Body of pancreas (tissue), 4 donors: ENCODE data around the gene GUCA1C.

Experiments used
- POLR2A ChIP-seq, 3 donors: fragments of 450-650 bp; IDR thresholded peaks; one replicate each; pipeline ENCODE4 v1.6.1; 2016; ENCODE audit warnings: antibody characterized with exemption in 3 of 3, mild to moderate bottlenecking in 2 of 3
- TF ChIP-seq, protein P1 (sequence below), 7 experiments: fragments of 450-650 bp in 4 of 7; fragments of 200-600 bp in 3 of 7; sonication (generic) in 3 of 7; IDR thresholded peaks; one replicate each; pipeline ENCODE4 v1.5.1; 2016 to 2019; ENCODE audit warnings: antibody characterized with exemption in 7 of 7

- TF ChIP-seq POLR2A (IDR thresholded peaks at IDR 0.05): no peak
- TF ChIP-seq, protein P1, sequence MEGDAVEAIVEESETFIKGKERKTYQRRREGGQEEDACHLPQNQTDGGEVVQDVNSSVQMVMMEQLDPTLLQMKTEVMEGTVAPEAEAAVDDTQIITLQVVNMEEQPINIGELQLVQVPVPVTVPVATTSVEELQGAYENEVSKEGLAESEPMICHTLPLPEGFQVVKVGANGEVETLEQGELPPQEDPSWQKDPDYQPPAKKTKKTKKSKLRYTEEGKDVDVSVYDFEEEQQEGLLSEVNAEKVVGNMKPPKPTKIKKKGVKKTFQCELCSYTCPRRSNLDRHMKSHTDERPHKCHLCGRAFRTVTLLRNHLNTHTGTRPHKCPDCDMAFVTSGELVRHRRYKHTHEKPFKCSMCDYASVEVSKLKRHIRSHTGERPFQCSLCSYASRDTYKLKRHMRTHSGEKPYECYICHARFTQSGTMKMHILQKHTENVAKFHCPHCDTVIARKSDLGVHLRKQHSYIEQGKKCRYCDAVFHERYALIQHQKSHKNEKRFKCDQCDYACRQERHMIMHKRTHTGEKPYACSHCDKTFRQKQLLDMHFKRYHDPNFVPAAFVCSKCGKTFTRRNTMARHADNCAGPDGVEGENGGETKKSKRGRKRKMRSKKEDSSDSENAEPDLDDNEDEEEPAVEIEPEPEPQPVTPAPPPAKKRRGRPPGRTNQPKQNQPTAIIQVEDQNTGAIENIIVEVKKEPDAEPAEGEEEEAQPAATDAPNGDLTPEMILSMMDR (IDR thresholded peaks at IDR 0.05): no peak
Observed at GRCh38 chr3:108959017-108959416, 5.3 kb upstream of the GUCA1C start.
